HCT116 (cell line): ENCODE measurements around the gene METTL17. TPM values are rescaled to one million over a fixed set of nuclear protein-coding genes. Genes with fewer than 3 reads are reported as not detected.
"Not testable (repeated sequence)": the region's sequence is repeated elsewhere in the genome, so short reads cannot be mapped to it uniquely, and the experiment has no call there.

Source experiments
- ATAC-seq: fragments of 200-7000 bp; cut with Tn5 transposase; 2 replicates; pipeline ENCODE4 v1.9.1; 2020; ENCODE audit warnings: mild to moderate bottlenecking, moderate library complexity
- BruUV-seq: library from RNA; stranded (reverse); fragments of 400-500 nt; replicated peaks from 2 replicates; lab custom pipeline; 2021; lab: Mats Ljungman, UMichigan
- CTCF ChIA-PET: fragments of 300-600 bp; sonication (Branson Sonifier 250); formaldehyde crosslinking; loops from one replicate; lab custom pipeline; 2021; ENCODE audit warnings: antibody characterized with exemption; lab: Charles Lee
- POLR2A ChIA-PET: fragments of 300-600, 350-600 bp; sonication (Branson Sonifier 250); formaldehyde crosslinking; loops from one replicate; lab custom pipeline; 2021; ENCODE audit warnings: antibody characterized with exemption; lab: Charles Lee
- RAD21 ChIA-PET, 2 experiments: fragments of 300-600 bp; sonication (Branson Sonifier 250); formaldehyde crosslinking; loops; one replicate each; lab custom pipeline; 2023; ENCODE audit warnings: low total read pairs in 2 of 2; ENCODE audit not compliant: uncharacterized antibody in 2 of 2, unreplicated experiment in 2 of 2, low non-redundant PET in 1 of 2; lab: Charles Lee
- DNase-seq: peaks from one replicate; pipeline ENCODE4 v3.0.0-alpha.2; 2010; ENCODE audit warnings: low read depth, low spot score
- H2AFZ ChIP-seq: fragments of 200-600 bp; shearing (Covaris generic), sonication (generic); 2 replicates; pipeline ENCODE4 v1.6.1; 2017; ENCODE audit warnings: low read depth, mixed run types, mixed read lengths, antibody characterized with exemption, low read length; ENCODE audit not compliant: poor library complexity, severe bottlenecking
- H3K27ac ChIP-seq: 2 replicates; pipeline ENCODE4 v1.5.1; 2012; ENCODE audit warnings: low read depth, low read length
- H3K27me3 ChIP-seq: fragments of 200-600 bp; sonication (generic); 2 replicates; pipeline ENCODE4 v1.6.1; 2016; ENCODE audit warnings: mixed run types, low read length, mixed read lengths; ENCODE audit not compliant: insufficient read depth
- H3K36me3 ChIP-seq, 2 experiments: fragments of 200-500 bp in 1 of 2; fragments of 200-600 bp in 1 of 2; sonication (Bioruptor generic) in 1 of 2; sonication (generic) in 1 of 2; 2 replicates each; pipeline versions ENCODE4 v1.5.1 to v1.6.1; 2014 to 2016; ENCODE audit warnings: low read length in 2 of 2, inconsistent platforms in 1 of 2, mixed read lengths in 1 of 2, mixed run types in 1 of 2; ENCODE audit not compliant: insufficient read depth in 2 of 2, control insufficient read depth in 1 of 2
- H3K4me1 ChIP-seq, 2 experiments: fragments of 200-600 bp in 1 of 2; sonication (generic) in 1 of 2; 2 replicates each; pipeline versions ENCODE4 v1.5.1 to v1.6.1; 2012 to 2017; ENCODE audit warnings: low read length in 2 of 2, inconsistent platforms in 1 of 2, mild to moderate bottlenecking in 1 of 2, mixed read lengths in 1 of 2, mixed run types in 1 of 2, moderate library complexity in 1 of 2; ENCODE audit not compliant: insufficient read depth in 2 of 2, control insufficient read depth in 1 of 2
- H3K4me2 ChIP-seq: fragments of 200-600 bp; sonication (generic); 2 replicates; pipeline ENCODE4 v1.6.1; 2017; ENCODE audit warnings: mixed run types, low read length, mixed read lengths
- H3K4me3 ChIP-seq, 2 experiments: fragments of 200-600 bp in 1 of 2; sonication (generic) in 1 of 2; replicated peaks in 1 of 2; 2 replicates each; pipeline ENCODE4 v1.5.1; 2011 to 2016; ENCODE audit warnings: low read length in 2 of 2, control low read depth in 1 of 2, low read depth in 1 of 2, mild to moderate bottlenecking in 1 of 2, mixed read lengths in 1 of 2, mixed run types in 1 of 2
- H3K79me2 ChIP-seq: fragments of 200-600 bp; sonication (generic); 2 replicates; pipeline ENCODE4 v1.6.1; 2017; ENCODE audit warnings: mild to moderate bottlenecking, mixed run types, low read length, moderate library complexity, mixed read lengths; ENCODE audit not compliant: insufficient read depth
- H3K9ac ChIP-seq: fragments of 200-600 bp; sonication (generic); 2 replicates; pipeline ENCODE4 v1.6.1; 2016; ENCODE audit warnings: low read length, mixed read lengths
- H3K9me2 ChIP-seq: fragments of 200-600 bp; sonication (generic), shearing (Covaris generic); 2 replicates; pipeline ENCODE4 v1.6.1; 2017; ENCODE audit warnings: mixed run types, mild to moderate bottlenecking, moderate library complexity; ENCODE audit not compliant: insufficient read depth
- H3K9me3 ChIP-seq, 2 experiments: fragments of 200-500 bp in 1 of 2; fragments of 200-600 bp in 1 of 2; sonication (Bioruptor generic) in 1 of 2; sonication (generic) in 1 of 2; 2 replicates each; pipeline ENCODE4 v1.6.1; 2014 to 2017; ENCODE audit warnings: low read length in 2 of 2, mixed read lengths in 2 of 2, inconsistent platforms in 1 of 2, low read depth in 1 of 2, mild to moderate bottlenecking in 1 of 2, mixed run types in 1 of 2, moderate library complexity in 1 of 2; ENCODE audit not compliant: control insufficient read depth in 1 of 2, insufficient read depth in 1 of 2
- H4K20me1 ChIP-seq: fragments of 200-600 bp; sonication (generic), shearing (Covaris generic); 2 replicates; pipeline ENCODE4 v1.6.1; 2017; ENCODE audit warnings: mixed run types, mild to moderate bottlenecking, moderate library complexity; ENCODE audit not compliant: insufficient read depth
- CEBPB ChIP-seq: IDR thresholded peaks from 2 replicates; pipeline ENCODE4 v1.6.1; 2012; ENCODE audit warnings: low read depth
- EZH2 ChIP-seq: fragments of 200-600 bp; sonication (generic); IDR thresholded peaks from 2 replicates; pipeline ENCODE4 v1.6.1; 2017; ENCODE audit warnings: antibody characterized with exemption, mixed run types
- JUND ChIP-seq: IDR thresholded peaks from 2 replicates; pipeline ENCODE4 v1.6.1; 2012
- POLR2AphosphoS5 ChIP-seq: IDR thresholded peaks from 2 replicates; pipeline ENCODE4 v1.6.1; 2011; ENCODE audit warnings: mild to moderate bottlenecking, low read depth, low read length, moderate library complexity
- RAD21 ChIP-seq: IDR thresholded peaks from 2 replicates; pipeline ENCODE4 v1.6.1; 2012; ENCODE audit warnings: low read depth, mild to moderate bottlenecking
- SP1 ChIP-seq: IDR thresholded peaks from 2 replicates; pipeline ENCODE4 v1.6.1; 2012; ENCODE audit warnings: low read depth
- ZBTB33 ChIP-seq: IDR thresholded peaks from 2 replicates; pipeline ENCODE4 v1.6.1; 2011; ENCODE audit warnings: mild to moderate bottlenecking, low read length, moderate library complexity; ENCODE audit not compliant: insufficient replicate concordance; ENCODE audit errors: extremely low read depth
- intact Hi-C: fragments of 100-400 bp; cut with micrococcal nuclease; formaldehyde crosslinking; loops from 2 replicates; pipeline ENCODE4 v1.10.0; 2022
- total RNA-seq: library from RNA; stranded (reverse); gene quantifications from one replicate; pipeline ENCODE4 v1.2.1, GENCODE V29; 2021; ENCODE audit not compliant: unreplicated experiment
- TF ChIP-seq, protein P1 (sequence below): IDR thresholded peaks from 2 replicates; pipeline ENCODE4 v1.6.1; 2012; ENCODE audit warnings: low read depth

METTL17 gene
- total RNA-seq, 1 experiment from 2014 or later: 93.5 TPM

DNA sequence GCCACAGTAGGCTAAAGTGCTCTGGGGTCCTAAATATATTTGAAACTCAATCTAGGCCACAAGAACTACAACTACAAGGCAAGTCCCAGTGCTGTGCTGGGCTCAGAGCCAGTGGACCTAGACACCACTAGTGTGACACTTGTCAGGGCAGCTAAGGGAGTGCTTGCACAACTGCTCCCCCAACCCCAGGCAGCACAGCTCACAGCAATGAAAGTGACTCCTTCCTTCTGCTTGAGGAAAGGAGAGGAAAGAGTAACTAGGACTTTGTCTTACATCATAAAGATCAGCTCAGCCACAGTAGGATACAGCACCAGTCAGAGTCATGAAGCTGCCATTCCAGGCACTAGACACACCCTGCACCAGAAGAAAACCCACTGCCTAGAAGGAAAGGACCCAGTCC, 30.8 kb upstream of the METTL17 start:
- H2AFZ ChIP-seq, CTCF ChIA-PET, H3K4me3 ChIP-seq, H4K20me1 ChIP-seq, H3K9me3 ChIP-seq, H3K4me2 ChIP-seq, POLR2A ChIA-PET, H3K4me1 ChIP-seq, ATAC-seq, H3K9me2 ChIP-seq, intact Hi-C loops, H3K9ac ChIP-seq, H3K79me2 ChIP-seq, H3K27ac ChIP-seq, BruUV-seq, H3K36me3 ChIP-seq, DNase-seq, RAD21 ChIA-PET: not testable (repeated sequence)
- peaks cover 14% of the 10 kb centered on the region; the same call in 1 of the 2 replicates for H3K27me3 ChIP-seq

DNA sequence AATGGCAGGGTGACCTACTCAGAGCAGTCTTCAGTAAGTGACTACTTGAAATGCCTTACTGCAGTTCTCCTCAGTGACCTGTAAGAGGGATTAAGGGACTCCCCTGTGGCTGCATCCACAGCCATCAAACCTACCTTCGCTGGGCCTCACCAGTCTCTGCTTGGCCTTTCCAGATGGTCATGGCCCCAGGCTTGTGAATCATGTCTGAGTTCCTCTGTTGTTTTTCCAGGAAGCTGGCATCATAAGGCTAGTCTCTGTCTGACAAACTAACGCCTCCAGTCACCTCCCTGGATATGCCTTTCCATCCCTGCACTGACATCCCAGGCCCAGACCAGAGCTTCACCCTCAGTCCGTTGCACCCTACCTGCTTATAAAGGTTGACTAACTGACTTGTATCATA, 20.4 kb upstream of the METTL17 start:
- H3K9me2 ChIP-seq: no peaks in the 10 kb centered on the region
- TF ChIP-seq, protein P1, sequence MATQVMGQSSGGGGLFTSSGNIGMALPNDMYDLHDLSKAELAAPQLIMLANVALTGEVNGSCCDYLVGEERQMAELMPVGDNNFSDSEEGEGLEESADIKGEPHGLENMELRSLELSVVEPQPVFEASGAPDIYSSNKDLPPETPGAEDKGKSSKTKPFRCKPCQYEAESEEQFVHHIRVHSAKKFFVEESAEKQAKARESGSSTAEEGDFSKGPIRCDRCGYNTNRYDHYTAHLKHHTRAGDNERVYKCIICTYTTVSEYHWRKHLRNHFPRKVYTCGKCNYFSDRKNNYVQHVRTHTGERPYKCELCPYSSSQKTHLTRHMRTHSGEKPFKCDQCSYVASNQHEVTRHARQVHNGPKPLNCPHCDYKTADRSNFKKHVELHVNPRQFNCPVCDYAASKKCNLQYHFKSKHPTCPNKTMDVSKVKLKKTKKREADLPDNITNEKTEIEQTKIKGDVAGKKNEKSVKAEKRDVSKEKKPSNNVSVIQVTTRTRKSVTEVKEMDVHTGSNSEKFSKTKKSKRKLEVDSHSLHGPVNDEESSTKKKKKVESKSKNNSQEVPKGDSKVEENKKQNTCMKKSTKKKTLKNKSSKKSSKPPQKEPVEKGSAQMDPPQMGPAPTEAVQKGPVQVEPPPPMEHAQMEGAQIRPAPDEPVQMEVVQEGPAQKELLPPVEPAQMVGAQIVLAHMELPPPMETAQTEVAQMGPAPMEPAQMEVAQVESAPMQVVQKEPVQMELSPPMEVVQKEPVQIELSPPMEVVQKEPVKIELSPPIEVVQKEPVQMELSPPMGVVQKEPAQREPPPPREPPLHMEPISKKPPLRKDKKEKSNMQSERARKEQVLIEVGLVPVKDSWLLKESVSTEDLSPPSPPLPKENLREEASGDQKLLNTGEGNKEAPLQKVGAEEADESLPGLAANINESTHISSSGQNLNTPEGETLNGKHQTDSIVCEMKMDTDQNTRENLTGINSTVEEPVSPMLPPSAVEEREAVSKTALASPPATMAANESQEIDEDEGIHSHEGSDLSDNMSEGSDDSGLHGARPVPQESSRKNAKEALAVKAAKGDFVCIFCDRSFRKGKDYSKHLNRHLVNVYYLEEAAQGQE: no peak
- TF ChIP-seq SP1: no peak
- no peak for TF ChIP-seq JUND
- TF ChIP-seq POLR2AphosphoS5: no peak
- TF ChIP-seq EZH2: no peak
- TF ChIP-seq RAD21: no peak
- TF ChIP-seq ZBTB33: no peak
- TF ChIP-seq CEBPB: no peak
- H4K20me1 ChIP-seq: no peaks in the 10 kb centered on the region
- ATAC-seq (no peak), DNase-seq (no peak)
- BruUV-seq: no TSS peak
- H3K9me3 ChIP-seq: no peaks in the 10 kb centered on the region
- CTCF ChIA-PET: interaction anchor here (3.4 kb wide), 1 partner anchor 8 kb away, joined by 53 read pairs; no protein-coding TSS in a partner anchor
- intact Hi-C loops: no loop called here
- no peak overlapping the region for H2AFZ ChIP-seq
- RAD21 ChIA-PET: no interaction called here
- H3K4me1 ChIP-seq: peaks cover under 1 to 16% of the 10 kb centered on the region in 2 experiments; a peak in 3 of 4 replicates
- no peak overlapping the region for H3K9ac ChIP-seq
- no peaks in the 10 kb centered on the region for H3K79me2 ChIP-seq
- no peak overlapping the region for H3K4me3 ChIP-seq
- no peaks in the 10 kb centered on the region for H3K36me3 ChIP-seq
- H3K27ac ChIP-seq: no peak overlapping the region
- H3K27me3 ChIP-seq: no peaks in the 10 kb centered on the region
- POLR2A ChIA-PET: no interaction called here
- no peak overlapping the region for H3K4me2 ChIP-seq
